Stimulated activated CD8-positive, alpha-beta memory T cell treated with anti-CD3 and anti-CD28 coated beads, Interleukin-15, amount 100 ng/mL, for 24 hours (primary cell): ENCODE measurements around the gene MVB12A.

Source experiments
- DNase-seq: peaks from one replicate; pipeline ENCODE4 v3.0.0-alpha.2; 2020; ENCODE audit warnings: low read depth

MVB12A gene

GRCh38 chr19:17404621-17405249 is 15.1 kb upstream of the MVB12A start:
- DNase-seq, result no peak

- DNase-seq, result no peak
Observed at GRCh38 chr19:17405250-17406045, 14.4 kb upstream of the MVB12A start, which contains the start of gene BST2. Gene BST2 (minus strand): TSS chr19:17405630. CDS start chr19:17405575, 55 bp downstream.

GRCh38 chr19:17406046-17406886 is 13.6 kb upstream of the MVB12A start:
- DNase-seq, result no peak

- DNase-seq, result no peak
Observed at GRCh38 chr19:17406887-17407196, 13.0 kb upstream of the MVB12A start.

GRCh38 chr19:17409990-17410389 is 9.9 kb upstream of the MVB12A start:
- no peak for DNase-seq

- DNase-seq, result no peak
Observed at GRCh38 chr19:17411801-17412200, 8.0 kb upstream of the MVB12A start.

GRCh38 chr19:17414097-17414496 is 5.8 kb upstream of the MVB12A start:
- DNase-seq, result no peak

GRCh38 chr19:17415121-17415520 is 4.7 kb upstream of the MVB12A start:
- DNase-seq, result no peak

- DNase-seq, result no peak
Observed at GRCh38 chr19:17418710-17419109, 1.1 kb upstream of the MVB12A start.

GRCh38 chr19:17419154-17419620 is 660 bp upstream of the MVB12A start:
- DNase-seq, result no peak

GRCh38 chr19:17420475-17420924 is 653 bp downstream of the MVB12A start:
- DNase-seq, result no peak

GRCh38 chr19:17421942-17422341 is 2.1 kb downstream of the MVB12A start:
- DNase-seq, result no peak

- DNase-seq, result no peak
Observed at GRCh38 chr19:17423429-17424208, 3.8 kb downstream of the MVB12A start.

- no peak for DNase-seq
Observed at GRCh38 chr19:17424743-17425365, 5.0 kb downstream of the MVB12A start.

GRCh38 chr19:17429641-17430113 is 9.8 kb downstream of the MVB12A start:
- DNase-seq, result no peak

GRCh38 chr19:17431417-17431816 is 11.6 kb downstream of the MVB12A start:
- no peak for DNase-seq

- DNase-seq, result no peak
Observed at GRCh38 chr19:17435218-17435617, 15.4 kb downstream of the MVB12A start.

- no peak for DNase-seq
Observed at GRCh38 chr19:17436094-17436873, 16.4 kb downstream of the MVB12A start.

GRCh38 chr19:17436874-17437267 is 17.0 kb downstream of the MVB12A start:
- no peak for DNase-seq

- DNase-seq, result no peak
Observed at GRCh38 chr19:17441241-17442021, 21.6 kb downstream of the MVB12A start.
